H9 (cell line): ENCODE results near the gene DMXL2. TPM values are rescaled to one million over a fixed set of nuclear protein-coding genes. Genes with fewer than 3 reads are reported as not detected.

Source experiments
- DNase-seq: peaks from one replicate; pipeline ENCODE4 v3.0.0-alpha.2; 2017
- H2AFZ ChIP-seq: one replicate; pipeline ENCODE4 v1.6.1; 2013; ENCODE audit warnings: mild to moderate bottlenecking, low read length, control low read depth, moderate library complexity
- H2AK5ac ChIP-seq: 2 replicates; pipeline ENCODE4 v1.6.1; 2013; ENCODE audit warnings: low read length, control low read depth, mixed read lengths; ENCODE audit not compliant: insufficient read length
- H2BK120ac ChIP-seq: one replicate; pipeline ENCODE4 v1.6.1; 2013; ENCODE audit warnings: low read depth, mild to moderate bottlenecking, low read length, control low read depth, inconsistent platforms; ENCODE audit not compliant: poor library complexity, severe bottlenecking
- H2BK12ac ChIP-seq: 2 replicates; pipeline ENCODE4 v1.6.1; 2013; ENCODE audit warnings: low read length, control low read depth, mixed read lengths, low read depth; ENCODE audit not compliant: insufficient read length
- H2BK15ac ChIP-seq: 2 replicates; pipeline ENCODE4 v1.6.1; 2013; ENCODE audit warnings: low read depth, low read length, control low read depth
- H2BK20ac ChIP-seq: one replicate; pipeline ENCODE4 v1.6.1; 2013; ENCODE audit warnings: low read depth, mild to moderate bottlenecking, low read length, control low read depth, inconsistent platforms; ENCODE audit not compliant: poor library complexity, severe bottlenecking
- H2BK5ac ChIP-seq: 2 replicates; pipeline ENCODE4 v1.6.1; 2013; ENCODE audit warnings: low read length, control low read depth, mixed read lengths; ENCODE audit not compliant: insufficient read length
- H3K14ac ChIP-seq: 2 replicates; pipeline ENCODE4 v1.6.1; 2013; ENCODE audit warnings: low read length, control low read depth; ENCODE audit not compliant: insufficient read depth
- H3K18ac ChIP-seq: 2 replicates; pipeline ENCODE4 v1.6.1; 2013; ENCODE audit warnings: low read depth, mild to moderate bottlenecking, mixed read lengths, low read length, control low read depth; ENCODE audit not compliant: insufficient read length
- H3K23ac ChIP-seq: 2 replicates; pipeline ENCODE4 v1.6.1; 2013; ENCODE audit warnings: low read length, control low read depth, mixed read lengths, low read depth; ENCODE audit not compliant: insufficient read length
- H3K23me2 ChIP-seq: 2 replicates; pipeline ENCODE4 v1.6.1; 2013; ENCODE audit warnings: low read depth, mild to moderate bottlenecking, mixed read lengths, low read length, control low read depth; ENCODE audit not compliant: insufficient read length, poor library complexity, severe bottlenecking
- H3K27ac ChIP-seq: 2 replicates; pipeline ENCODE4 v1.5.1; 2013; ENCODE audit warnings: low read length, control low read depth, mixed read lengths, low read depth; ENCODE audit not compliant: insufficient read length
- H3K27me3 ChIP-seq: 2 replicates; pipeline ENCODE4 v1.6.1; 2013; ENCODE audit warnings: low read length, control low read depth, inconsistent platforms; ENCODE audit not compliant: insufficient read depth
- H3K4ac ChIP-seq: 2 replicates; pipeline ENCODE4 v1.6.1; 2013; ENCODE audit warnings: low read depth, mild to moderate bottlenecking, control low read depth, inconsistent platforms, low read length, moderate library complexity
- H3K4me1 ChIP-seq: 2 replicates; pipeline ENCODE4 v1.6.1; 2013; ENCODE audit warnings: low read length, control low read depth, inconsistent platforms; ENCODE audit not compliant: insufficient read depth
- H3K4me2 ChIP-seq: 2 replicates; pipeline ENCODE4 v1.6.1; 2013; ENCODE audit warnings: low read length, control low read depth, mixed read lengths; ENCODE audit not compliant: insufficient read length, insufficient read depth
- H3K56ac ChIP-seq: 2 replicates; pipeline ENCODE4 v1.6.1; 2013; ENCODE audit warnings: low read depth, mild to moderate bottlenecking, mixed read lengths, low read length, control low read depth; ENCODE audit not compliant: insufficient read length
- H3K79me1 ChIP-seq: 2 replicates; pipeline ENCODE4 v1.6.1; 2013; ENCODE audit warnings: low read depth, mild to moderate bottlenecking, moderate library complexity, low read length, control low read depth, inconsistent platforms; ENCODE audit not compliant: insufficient read depth, poor library complexity, severe bottlenecking
- H3K79me2 ChIP-seq: 2 replicates; pipeline ENCODE4 v1.6.1; 2013; ENCODE audit warnings: low read length, control low read depth, inconsistent platforms; ENCODE audit not compliant: insufficient read depth
- H3K9ac ChIP-seq: 2 replicates; pipeline ENCODE4 v1.6.1; 2013; ENCODE audit warnings: low read length, control low read depth, mixed read lengths; ENCODE audit not compliant: insufficient read length; ENCODE audit errors: extremely low read depth
- H3K9me3 ChIP-seq: one replicate; pipeline ENCODE4 v1.6.1; 2013; ENCODE audit warnings: low read depth, low read length, inconsistent platforms; ENCODE audit not compliant: control insufficient read depth
- H3T11ph ChIP-seq: one replicate; pipeline ENCODE4 v1.6.1; 2013; ENCODE audit warnings: mild to moderate bottlenecking, low read length, control low read depth, inconsistent platforms
- H4K20me1 ChIP-seq: one replicate; pipeline ENCODE4 v1.6.1; 2013; ENCODE audit not compliant: control insufficient read depth, insufficient read length, insufficient read depth
- H4K5ac ChIP-seq: 2 replicates; pipeline ENCODE4 v1.6.1; 2013; ENCODE audit warnings: low read depth, mild to moderate bottlenecking, mixed read lengths, low read length, control low read depth; ENCODE audit not compliant: insufficient read length
- H4K8ac ChIP-seq: replicated peaks from 2 replicates; pipeline ENCODE4 v1.6.1; 2013; ENCODE audit warnings: low read length, control low read depth, mixed read lengths, low read depth; ENCODE audit not compliant: insufficient read length
- H4K91ac ChIP-seq: 2 replicates; pipeline ENCODE4 v1.6.1; 2013; ENCODE audit warnings: low read depth, mild to moderate bottlenecking, moderate library complexity, mixed read lengths, low read length, control low read depth; ENCODE audit not compliant: insufficient read length
- H3K27ac Mint-ChIP-seq, 3 experiments: 2 replicates in 2 of 3; 3 replicates in 1 of 3; pipeline ENCODE4 v1.8.0; 2020 to 2021; ENCODE audit warnings: mixed read lengths in 3 of 3, mild to moderate bottlenecking in 1 of 3, moderate library complexity in 1 of 3
- H3K27me3 Mint-ChIP-seq: 2 replicates; pipeline ENCODE4 v1.8.0; 2021; ENCODE audit warnings: low read depth, mild to moderate bottlenecking, moderate library complexity, mixed read lengths
- H3K36me3 Mint-ChIP-seq, 3 experiments: 2 replicates in 2 of 3; 3 replicates in 1 of 3; pipeline ENCODE4 v1.8.0; 2020 to 2021; ENCODE audit warnings: low read depth in 3 of 3, mixed read lengths in 3 of 3; ENCODE audit not compliant: insufficient read depth in 1 of 3
- H3K4me1 Mint-ChIP-seq, 2 experiments: 2 replicates each; pipeline ENCODE4 v1.8.0; 2020; ENCODE audit warnings: mixed read lengths in 2 of 2
- H3K4me3 Mint-ChIP-seq, 2 experiments: 2 replicates in 1 of 2; 3 replicates in 1 of 2; pipeline ENCODE4 v1.8.0; 2020 to 2021; ENCODE audit warnings: mild to moderate bottlenecking in 2 of 2, mixed read lengths in 2 of 2, moderate library complexity in 1 of 2
- H3K9me3 Mint-ChIP-seq, 2 experiments: 2 replicates in 1 of 2; 3 replicates in 1 of 2; pipeline ENCODE4 v1.8.0; 2020; ENCODE audit warnings: mild to moderate bottlenecking in 2 of 2, mixed read lengths in 2 of 2, moderate library complexity in 1 of 2
- WGBS: extraction: QIAGEN DNeasy Blood & Tissue Kit; methylation state at CpG from one replicate; pipeline ENCODE4 v1.1.7; 2013; ENCODE audit warnings: missing lambda C conversion rate, low lambda C conversion rate, mixed read lengths; ENCODE audit not compliant: insufficient read length; ENCODE audit errors: extremely low coverage; 5-methylcytosine and 5-hydroxymethylcytosine counted together
- total RNA-seq: library from RNA; stranded (reverse); gene quantifications from 2 replicates; pipeline ENCODE4 v1.2.1, GENCODE V29; 2021
- TF ChIP-seq, protein P1 (sequence below): fragments of 200-600 bp; sonication (generic); conservative IDR thresholded peaks from 3 replicates; pipeline ENCODE4 v1.8.0; 2021; ENCODE audit warnings: antibody characterized with exemption, mild to moderate bottlenecking

The DMXL2 gene
- total RNA-seq, 1 experiment from 2014 or later: 13.9 TPM

DNA sequence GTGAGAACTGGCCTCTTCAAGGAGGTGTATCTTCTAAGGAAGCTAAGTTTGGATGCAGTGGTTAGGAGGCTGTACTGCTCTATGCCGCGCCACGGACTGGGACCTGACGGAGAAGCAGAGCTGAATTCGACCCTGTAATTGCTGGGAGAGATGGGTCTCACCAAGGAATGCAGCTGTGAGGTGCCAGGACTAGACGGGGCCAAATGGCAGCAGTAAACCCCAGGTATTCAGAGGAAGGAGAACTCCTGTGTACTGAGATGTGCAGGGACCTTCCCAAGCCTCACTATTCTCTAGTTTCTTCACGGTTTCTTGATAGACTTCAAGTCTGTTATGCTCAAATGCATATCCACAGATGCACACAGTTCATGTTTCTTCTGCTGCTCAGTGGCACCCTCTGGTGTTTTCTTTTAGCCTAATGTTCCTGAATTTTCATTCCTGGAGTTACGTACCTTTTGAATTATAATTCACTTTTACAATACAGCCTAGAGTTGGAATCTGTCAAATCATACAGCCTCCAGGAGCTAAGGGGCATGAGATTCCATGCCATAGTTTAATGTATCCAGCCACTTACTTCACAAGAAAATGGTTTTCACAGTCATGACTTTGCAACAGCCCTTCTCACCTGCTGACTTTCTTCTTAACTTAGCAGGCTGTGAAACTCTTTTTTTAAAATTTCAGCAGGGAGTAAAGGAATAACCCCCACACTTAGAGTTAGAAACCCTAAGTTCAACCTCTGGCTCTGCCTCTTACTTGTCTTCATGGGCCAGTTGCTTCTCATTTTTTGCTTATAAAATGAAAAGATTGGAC, 219.3 kb downstream of the DMXL2 start:
- Mint-ChIP-seq H3K9me3 (no peaks in the 10 kb centered on the region), H3K36me3 (no peaks in the 10 kb centered on the region), H3K4me1 (peaks cover 18 to 29% of the 10 kb centered on the region in 2 experiments), H3K27me3 (peaks cover 6% of the 10 kb centered on the region; the same call in 1 of the 2 replicates), H3K4me3 (no peak overlapping the region), H3K27ac (no peak overlapping the region; a peak in 1 of 7 replicates)
- no peak overlapping the region for H4K91ac ChIP-seq
- no peaks in the 10 kb centered on the region for H3K79me2 ChIP-seq
- no peak overlapping the region for H3K4me2 ChIP-seq
- H3K56ac ChIP-seq: no peak overlapping the region
- H3K18ac ChIP-seq: no peak overlapping the region
- H4K5ac ChIP-seq: no peak overlapping the region
- no peaks in the 10 kb centered on the region for H3K23me2 ChIP-seq
- WGBS: no CpG with 5 or more reads among the region's 8 CpGs
- no peak overlapping the region for H2BK20ac ChIP-seq
- H4K20me1 ChIP-seq: no peaks in the 10 kb centered on the region
- no peaks in the 10 kb centered on the region for H3K27me3 ChIP-seq
- no peaks in the 10 kb centered on the region for H3K79me1 ChIP-seq
- H2AFZ ChIP-seq: no peak overlapping the region
- no peaks in the 10 kb centered on the region for H3K4me1 ChIP-seq
- no peak overlapping the region for H3K9ac ChIP-seq
- H2AK5ac ChIP-seq: no peak overlapping the region
- H3K27ac ChIP-seq: no peak overlapping the region
- H2BK5ac ChIP-seq: no peak overlapping the region
- no peak overlapping the region for H2BK120ac ChIP-seq
- TF ChIP-seq, protein P1, sequence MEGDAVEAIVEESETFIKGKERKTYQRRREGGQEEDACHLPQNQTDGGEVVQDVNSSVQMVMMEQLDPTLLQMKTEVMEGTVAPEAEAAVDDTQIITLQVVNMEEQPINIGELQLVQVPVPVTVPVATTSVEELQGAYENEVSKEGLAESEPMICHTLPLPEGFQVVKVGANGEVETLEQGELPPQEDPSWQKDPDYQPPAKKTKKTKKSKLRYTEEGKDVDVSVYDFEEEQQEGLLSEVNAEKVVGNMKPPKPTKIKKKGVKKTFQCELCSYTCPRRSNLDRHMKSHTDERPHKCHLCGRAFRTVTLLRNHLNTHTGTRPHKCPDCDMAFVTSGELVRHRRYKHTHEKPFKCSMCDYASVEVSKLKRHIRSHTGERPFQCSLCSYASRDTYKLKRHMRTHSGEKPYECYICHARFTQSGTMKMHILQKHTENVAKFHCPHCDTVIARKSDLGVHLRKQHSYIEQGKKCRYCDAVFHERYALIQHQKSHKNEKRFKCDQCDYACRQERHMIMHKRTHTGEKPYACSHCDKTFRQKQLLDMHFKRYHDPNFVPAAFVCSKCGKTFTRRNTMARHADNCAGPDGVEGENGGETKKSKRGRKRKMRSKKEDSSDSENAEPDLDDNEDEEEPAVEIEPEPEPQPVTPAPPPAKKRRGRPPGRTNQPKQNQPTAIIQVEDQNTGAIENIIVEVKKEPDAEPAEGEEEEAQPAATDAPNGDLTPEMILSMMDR: peak; percentile 68
- H3K9me3 ChIP-seq: no peaks in the 10 kb centered on the region
- H3T11ph ChIP-seq: no peak overlapping the region
- H3K14ac ChIP-seq: no peak overlapping the region
- no peak overlapping the region for H2BK15ac ChIP-seq
- no peak overlapping the region for H2BK12ac ChIP-seq
- DNase-seq: peak; percentile 23
- H3K4ac ChIP-seq: no peak overlapping the region
- no peak overlapping the region for H3K23ac ChIP-seq
- no peak overlapping the region for H4K8ac ChIP-seq
